Astrocyte (in vitro differentiated cells and primary cell): Measurements from ENCODE around the gene NR6A1. TPM values are rescaled to one million over a fixed set of nuclear protein-coding genes. Genes with fewer than 3 reads are reported as not detected.

Source experiments
- DNase-seq: peaks from one replicate; pipeline ENCODE4 v3.0.0-alpha.2; 2010; ENCODE audit warnings: low read depth
- FAIRE-seq: peaks from 2 replicates; lab custom pipeline; 2011; peaks lifted over from hg19 to GRCh38; lab: Jason Lieb, UNC
- H2AFZ ChIP-seq: 2 replicates; pipeline ENCODE4 v1.6.0; 2012; ENCODE audit warnings: low read depth, low read length, inconsistent platforms
- H3K27ac ChIP-seq: 2 replicates; pipeline ENCODE4 v1.5.1; 2011; ENCODE audit warnings: low read depth, low read length, inconsistent platforms
- H3K27me3 ChIP-seq: 2 replicates; pipeline ENCODE4 v1.6.0; 2011; ENCODE audit warnings: low read length, inconsistent platforms; ENCODE audit not compliant: insufficient read depth
- H3K36me3 ChIP-seq: 2 replicates; pipeline ENCODE4 v1.5.1; 2011; ENCODE audit warnings: low read length, inconsistent platforms; ENCODE audit not compliant: insufficient read depth
- H3K4me1 ChIP-seq: 2 replicates; pipeline ENCODE4 v1.5.1; 2011; ENCODE audit warnings: low read length, inconsistent platforms; ENCODE audit not compliant: insufficient read depth
- H3K4me2 ChIP-seq: 2 replicates; pipeline ENCODE4 v1.6.0; 2012; ENCODE audit warnings: low read length, inconsistent platforms
- H3K4me3 ChIP-seq: 2 replicates; pipeline ENCODE4 v1.5.1; 2011; ENCODE audit warnings: low read depth, mild to moderate bottlenecking, low read length, inconsistent platforms; ENCODE audit not compliant: insufficient read depth
- H3K79me2 ChIP-seq: 2 replicates; pipeline ENCODE4 v1.6.0; 2012; ENCODE audit warnings: mild to moderate bottlenecking, low read length, inconsistent platforms; ENCODE audit not compliant: insufficient read depth
- H3K9ac ChIP-seq: 2 replicates; pipeline ENCODE4 v1.6.0; 2012; ENCODE audit warnings: mild to moderate bottlenecking, low read length, inconsistent platforms
- H3K9me3 ChIP-seq: 2 replicates; pipeline ENCODE4 v1.5.1; 2012; ENCODE audit warnings: low read depth, mild to moderate bottlenecking, low read length, inconsistent platforms; ENCODE audit not compliant: insufficient read depth
- H4K20me1 ChIP-seq: 2 replicates; pipeline ENCODE4 v1.6.0; 2012; ENCODE audit warnings: low read length, inconsistent platforms; ENCODE audit not compliant: insufficient read depth
- H3K27ac Mint-ChIP-seq: one replicate; pipeline ENCODE4 v1.8.0; 2021; ENCODE audit warnings: mild to moderate bottlenecking, mixed read lengths; ENCODE audit not compliant: unreplicated experiment
- H3K27me3 Mint-ChIP-seq: one replicate; pipeline ENCODE4 v1.8.0; 2021; ENCODE audit warnings: low read depth, mixed read lengths; ENCODE audit not compliant: unreplicated experiment
- H3K36me3 Mint-ChIP-seq: one replicate; pipeline ENCODE4 v1.8.0; 2021; ENCODE audit warnings: low read depth, mixed read lengths; ENCODE audit not compliant: unreplicated experiment
- H3K4me1 Mint-ChIP-seq: one replicate; pipeline ENCODE4 v1.8.0; 2021; ENCODE audit warnings: low read depth, mixed read lengths; ENCODE audit not compliant: unreplicated experiment
- H3K4me3 Mint-ChIP-seq: one replicate; pipeline ENCODE4 v1.8.0; 2021; ENCODE audit warnings: mild to moderate bottlenecking, moderate library complexity, mixed read lengths; ENCODE audit not compliant: unreplicated experiment
- H3K9me3 Mint-ChIP-seq: one replicate; pipeline ENCODE4 v1.8.0; 2021; ENCODE audit warnings: mild to moderate bottlenecking, mixed read lengths; ENCODE audit not compliant: unreplicated experiment
- CTCF ChIP-seq: IDR thresholded peaks from 2 replicates; pipeline ENCODE4 v1.5.1; 2011; ENCODE audit warnings: low read depth, mild to moderate bottlenecking, inconsistent platforms, low read length, moderate library complexity; ENCODE audit not compliant: insufficient read depth
- EZH2 ChIP-seq: IDR thresholded peaks from 2 replicates; pipeline ENCODE4 v1.6.1; 2012; ENCODE audit warnings: mild to moderate bottlenecking, low read length, inconsistent platforms; ENCODE audit not compliant: insufficient read depth
- total RNA-seq: library from RNA; stranded (reverse); gene quantifications from 2 replicates; pipeline ENCODE4 v1.2.1, GENCODE V29; 2021

NR6A1 gene
- total RNA-seq, 1 donor from 2014 or later, result 20.8 TPM

- H3K9ac ChIP-seq, result no peak overlapping the region
- no peak for DNase-seq
- H3K9me3 Mint-ChIP-seq, result no peaks in the 10 kb centered on the region
These were observed 12.7 kb upstream of the NR6A1 start for GRCh38 chr9:124783830-124784229.

GRCh38 chr9:124782661-124783574, 11.8 kb upstream of the NR6A1 start:
- Mint-ChIP-seq H3K9me3 (no peaks in the 10 kb centered on the region), H3K27me3 (no peaks in the 10 kb centered on the region), H3K36me3 (peaks cover 3% of the 10 kb centered on the region), H3K4me3 (no peak overlapping the region), H3K4me1 (peaks cover 18% of the 10 kb centered on the region), H3K27ac (no peak overlapping the region)
- no peaks in the 10 kb centered on the region for H4K20me1 ChIP-seq
- no peak for DNase-seq
- H3K79me2 ChIP-seq, result no peaks in the 10 kb centered on the region
- no peaks in the 10 kb centered on the region for H3K9me3 ChIP-seq
- no peak overlapping the region for H3K4me3 ChIP-seq
- no peak for TF ChIP-seq CTCF
- TF ChIP-seq EZH2, result no peak
- H3K4me1 ChIP-seq, result peaks cover 18% of the 10 kb centered on the region
- H3K27me3 ChIP-seq, result no peaks in the 10 kb centered on the region
- no peak overlapping the region for H3K9ac ChIP-seq
- FAIRE-seq, result no peak
- H2AFZ ChIP-seq, result no peak overlapping the region
- no peaks in the 10 kb centered on the region for H3K36me3 ChIP-seq
- no peak overlapping the region for H3K27ac ChIP-seq
- no peak overlapping the region for H3K4me2 ChIP-seq

More at GRCh38 chr9:124783830-124784229, 12.7 kb upstream of the NR6A1 start:
- FAIRE-seq, result no peak
- H3K79me2 ChIP-seq, result no peaks in the 10 kb centered on the region
- H2AFZ ChIP-seq, result no peak overlapping the region
- no peak overlapping the region for H3K27ac Mint-ChIP-seq
- H3K36me3 ChIP-seq, result no peaks in the 10 kb centered on the region
- H3K4me2 ChIP-seq, result no peak overlapping the region
- no peak overlapping the region for H3K27ac ChIP-seq
- no peaks in the 10 kb centered on the region for H3K27me3 Mint-ChIP-seq
- peaks cover 3% of the 10 kb centered on the region for H3K36me3 Mint-ChIP-seq
- TF ChIP-seq CTCF (no peak), EZH2 (no peak)
- H3K4me3 ChIP-seq, result no peak overlapping the region
- no peaks in the 10 kb centered on the region for H3K9me3 ChIP-seq
- no peak overlapping the region for H3K4me3 Mint-ChIP-seq
- peaks cover 16% of the 10 kb centered on the region for H3K4me1 Mint-ChIP-seq
- no peaks in the 10 kb centered on the region for H4K20me1 ChIP-seq
- H3K4me1 ChIP-seq, result peaks cover 14% of the 10 kb centered on the region
- H3K27me3 ChIP-seq, result no peaks in the 10 kb centered on the region
